HK-2 (cell line): ENCODE results near the gene MAP7.
"Not testable (repeated sequence)": the region's sequence is repeated elsewhere in the genome, so short reads cannot be mapped to it uniquely, and the experiment has no call there.

ENCODE experiments used
- DNase-seq: peaks from one replicate; pipeline ENCODE4 v3.0.0-alpha.2; 2018; ENCODE audit not compliant: unreplicated experiment

MAP7 gene

GRCh38 chr6:136387316-136387715 is 162.9 kb downstream of the MAP7 start:
- DNase-seq: no peak

- DNase-seq: no peak
Measured at GRCh38 chr6:136383268-136383937, 166.8 kb downstream of the MAP7 start.

- no peak for DNase-seq
Measured at GRCh38 chr6:136382676-136383252, 167.5 kb downstream of the MAP7 start.

- no peak for DNase-seq
Measured at GRCh38 chr6:136378888-136379287, 171.3 kb downstream of the MAP7 start.

GRCh38 chr6:136375836-136376235 is 174.4 kb downstream of the MAP7 start:
- not testable (repeated sequence) for DNase-seq

- no peak for DNase-seq
Measured at GRCh38 chr6:136371959-136372358, 178.3 kb downstream of the MAP7 start.

GRCh38 chr6:136370988-136371728 is 179.1 kb downstream of the MAP7 start:
- no peak for DNase-seq

GRCh38 chr6:136365776-136366354 is 184.4 kb downstream of the MAP7 start:
- no peak for DNase-seq

GRCh38 chr6:136362421-136363356 is 187.5 kb downstream of the MAP7 start:
- no peak for DNase-seq

- DNase-seq: no peak
Measured at GRCh38 chr6:136361787-136362186, 188.4 kb downstream of the MAP7 start.

- no peak for DNase-seq
Measured at GRCh38 chr6:136360783-136361182, 189.4 kb downstream of the MAP7 start.

GRCh38 chr6:136359851-136360250 is 190.4 kb downstream of the MAP7 start:
- DNase-seq: no peak

- DNase-seq: no peak
Measured at GRCh38 chr6:136351518-136352110, 198.6 kb downstream of the MAP7 start.

GRCh38 chr6:136350914-136351313 is 199.3 kb downstream of the MAP7 start:
- DNase-seq: no peak

GRCh38 chr6:136347847-136348246 is 202.4 kb downstream of the MAP7 start:
- no peak for DNase-seq

- DNase-seq: no peak
Measured at GRCh38 chr6:136345145-136345544, 205.1 kb downstream of the MAP7 start.

GRCh38 chr6:136344420-136344819 is 205.8 kb downstream of the MAP7 start:
- DNase-seq: no peak

- DNase-seq: no peak
Measured at GRCh38 chr6:136343700-136344099, 206.5 kb downstream of the MAP7 start.

GRCh38 chr6:136343275-136343674 is 206.9 kb downstream of the MAP7 start:
- no peak for DNase-seq

- DNase-seq: no peak
Measured at GRCh38 chr6:136341967-136342366, 208.3 kb downstream of the MAP7 start.

GRCh38 chr6:136341367-136341766 is 208.9 kb downstream of the MAP7 start:
- no peak for DNase-seq
